Suppressor macrophage treated with lipopolysaccharide for 4 hours (primary cell): Measurements from ENCODE around the gene PARN.
"Not testable (repeated sequence)": the region's sequence is repeated elsewhere in the genome, so short reads cannot be mapped to it uniquely, and the experiment has no call there.

Source experiments
- DNase-seq: peaks from one replicate; pipeline ENCODE4 v3.0.0-alpha.2; 2020

PARN gene

DNA sequence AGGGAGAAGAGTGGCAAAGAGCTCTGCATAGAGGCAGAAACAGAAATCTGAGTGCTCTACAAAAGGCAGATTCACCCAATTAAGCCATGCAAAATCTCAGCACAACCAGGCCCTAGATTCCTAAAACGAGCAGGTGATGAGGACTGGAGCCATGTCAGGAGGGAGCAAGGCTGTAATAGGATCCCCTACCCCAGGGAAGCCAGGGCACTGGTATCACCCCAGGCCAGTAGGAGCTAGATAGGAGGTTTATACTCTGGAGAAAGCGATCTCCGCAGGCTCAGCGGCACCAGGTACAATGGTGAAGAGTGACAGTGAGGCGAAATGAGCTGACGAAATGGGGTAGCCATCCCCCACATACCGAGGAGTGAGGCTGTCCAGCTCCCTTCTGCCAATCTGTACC, 171.5 kb downstream of the PARN start:
- DNase-seq = no peak

DNA sequence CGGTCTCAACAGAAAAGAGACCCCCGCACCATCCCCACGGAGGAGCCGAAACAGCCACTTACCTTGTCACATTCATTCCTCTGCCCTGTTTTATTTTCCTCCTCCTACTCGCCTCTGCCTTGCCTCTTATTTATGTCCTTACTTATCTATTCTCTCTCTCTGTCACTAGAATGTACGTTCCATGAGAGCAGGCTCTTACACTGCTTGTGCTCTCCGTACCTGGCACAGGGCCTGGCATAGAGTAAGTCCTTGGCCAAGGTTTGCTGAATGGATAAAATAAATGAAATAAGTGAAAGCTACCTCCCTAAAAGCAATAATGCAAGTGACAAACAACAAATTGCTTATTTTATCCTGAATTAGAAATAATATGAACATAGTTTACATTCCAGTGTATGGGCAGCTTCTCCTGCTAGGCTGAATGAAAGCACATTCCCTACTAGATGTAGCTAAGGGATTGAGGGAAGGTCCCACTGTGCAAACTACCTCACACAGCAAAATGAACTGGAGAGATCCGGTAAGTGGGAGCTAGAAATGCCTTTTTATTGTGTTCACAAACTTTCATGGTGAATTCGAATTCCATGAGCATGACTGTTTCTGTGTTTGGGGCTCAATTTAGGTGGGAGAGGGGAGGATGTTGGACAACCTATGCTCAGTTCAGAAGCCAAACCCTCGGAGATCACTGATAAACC, 173.1 kb downstream of the PARN start:
- no peak for DNase-seq

DNA sequence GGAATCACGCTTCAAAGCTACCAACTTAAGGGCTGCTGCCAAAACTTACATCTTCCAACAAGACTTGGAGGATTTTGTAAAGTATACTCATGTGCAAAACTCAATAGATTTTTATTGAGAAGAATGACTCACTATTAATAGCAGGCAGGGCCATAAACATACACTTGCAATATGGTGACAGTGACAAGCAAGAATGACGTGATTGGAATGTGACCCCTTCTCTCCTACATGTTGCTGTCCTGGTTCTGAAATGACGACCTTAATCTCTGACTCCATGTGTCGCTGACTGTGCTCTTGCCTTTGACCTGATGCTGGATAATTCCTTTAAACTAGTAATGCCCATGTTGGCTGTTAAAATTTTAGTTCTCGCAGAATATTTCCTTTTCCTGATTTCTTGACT, 174.5 kb downstream of the PARN start:
- DNase-seq = no peak

GRCh38 chr16:14454391-14454790, 175.7 kb downstream of the PARN start:
- DNase-seq = no peak

DNA sequence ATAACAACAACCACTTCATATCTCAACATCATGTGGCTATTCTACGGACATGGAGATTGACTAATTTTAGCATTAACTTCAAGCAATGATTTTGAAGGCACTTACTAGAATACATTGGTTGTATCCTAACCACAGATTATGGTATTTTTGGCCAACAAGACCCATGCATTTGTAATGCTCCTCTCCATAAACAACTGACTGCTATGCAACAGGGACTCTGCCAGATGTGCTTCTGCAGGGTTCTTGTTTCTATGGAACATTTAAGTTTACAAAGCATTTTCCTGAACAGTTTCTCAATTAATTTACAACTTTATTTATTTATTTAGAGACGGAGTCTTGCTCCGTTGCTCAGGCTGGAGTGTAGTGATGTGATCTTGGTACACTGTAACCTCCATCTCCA, 178.0 kb downstream of the PARN start:
- no peak for DNase-seq

DNA sequence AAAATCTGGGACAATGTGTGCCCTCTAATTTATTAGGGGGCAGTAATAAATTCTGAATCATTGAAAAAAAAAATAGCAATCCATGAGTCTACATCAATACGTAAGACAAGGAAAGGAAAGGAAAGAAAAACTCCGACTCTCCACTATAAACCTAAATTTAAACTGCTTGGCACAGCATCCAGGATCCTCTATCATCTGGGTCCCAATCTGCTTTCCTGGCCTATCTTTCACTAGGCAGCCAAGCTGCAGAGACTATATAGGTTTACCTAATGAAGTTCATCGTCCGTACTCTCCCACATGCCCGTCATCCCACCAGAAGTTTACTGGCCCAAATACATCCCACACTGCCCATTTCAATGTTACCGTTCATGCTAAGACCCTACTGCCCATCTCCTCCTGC, 179.2 kb downstream of the PARN start:
- no peak for DNase-seq

DNA sequence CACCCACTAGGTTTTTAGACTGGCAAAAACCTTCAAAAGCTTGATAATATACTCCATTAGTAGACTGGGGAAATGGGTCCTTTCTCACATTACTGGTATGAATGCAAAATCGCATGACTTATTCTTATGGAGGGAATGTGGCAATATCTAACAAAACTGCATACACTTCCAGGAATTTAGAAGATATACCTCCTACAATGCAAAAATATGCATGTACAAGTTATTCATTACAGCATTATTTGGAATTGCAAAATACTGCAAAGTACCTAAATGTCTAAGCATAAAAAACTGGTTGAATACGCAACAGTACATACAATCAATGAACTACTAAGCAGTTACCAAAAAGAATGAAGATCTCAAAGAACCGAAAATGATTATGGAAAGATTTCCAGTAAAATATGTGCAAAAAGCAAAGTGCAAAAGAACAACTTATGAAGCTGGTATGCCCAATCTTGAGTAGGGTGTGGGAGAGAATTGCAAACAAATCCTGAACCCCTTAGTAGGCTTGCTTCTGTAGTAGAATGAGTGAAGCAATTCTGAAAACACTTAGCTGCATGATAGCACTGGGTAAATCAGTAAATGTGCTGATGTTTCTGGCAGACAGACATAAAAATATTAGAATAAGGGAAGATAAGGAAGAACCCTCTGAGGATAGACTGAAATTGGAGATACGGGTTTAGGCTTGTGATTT, 180.1 kb downstream of the PARN start:
- DNase-seq = peak; percentile 41

- DNase-seq = no peak
Measured at GRCh38 chr16:14449334-14449733, 180.7 kb downstream of the PARN start.

GRCh38 chr16:14448879-14449278, 181.2 kb downstream of the PARN start:
- peak; percentile 52 for DNase-seq

DNA sequence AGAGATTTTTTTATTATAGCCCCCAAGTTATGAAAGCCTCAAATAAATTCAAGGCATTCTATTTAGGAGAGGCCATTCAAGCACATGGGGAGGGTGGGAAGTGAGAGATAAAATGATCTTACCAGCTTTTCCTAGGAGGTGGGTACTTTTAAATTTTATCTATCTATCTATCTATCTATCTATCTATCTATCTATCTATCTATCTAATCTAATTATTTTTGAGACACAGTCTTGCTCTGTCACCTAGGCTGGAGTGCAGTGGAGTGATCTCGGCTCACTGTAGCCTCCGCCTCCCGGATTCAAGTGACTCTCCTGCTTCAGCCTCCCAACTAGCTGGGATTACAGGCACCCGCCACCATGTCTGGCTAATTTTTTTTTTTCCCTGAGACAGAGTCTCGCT, 182.3 kb downstream of the PARN start:
- DNase-seq = no peak

DNA sequence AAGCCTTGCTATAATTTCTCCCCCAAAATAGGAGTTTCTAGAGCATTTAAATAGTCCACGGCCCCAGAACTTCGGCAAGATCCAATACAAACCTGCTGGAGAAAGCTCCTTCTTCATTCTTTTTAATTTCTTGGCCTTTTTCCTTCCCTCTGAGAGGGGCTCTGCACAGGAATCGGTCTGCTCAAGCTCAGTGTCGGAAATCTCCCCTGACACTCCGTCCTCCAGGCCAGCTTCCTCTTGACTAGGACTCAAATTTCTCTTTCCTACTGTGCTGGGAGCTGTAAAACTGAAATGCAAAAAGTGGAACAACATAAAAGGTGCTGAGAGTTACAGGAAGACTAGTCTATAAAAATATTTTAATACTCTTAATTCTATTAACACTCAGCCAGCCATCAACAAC, 183.3 kb downstream of the PARN start:
- DNase-seq = no peak

- DNase-seq = no peak
Measured at GRCh38 chr16:14445937-14446715, 183.9 kb downstream of the PARN start.

GRCh38 chr16:14444979-14445810, 184.9 kb downstream of the PARN start:
- DNase-seq = no peak

DNA sequence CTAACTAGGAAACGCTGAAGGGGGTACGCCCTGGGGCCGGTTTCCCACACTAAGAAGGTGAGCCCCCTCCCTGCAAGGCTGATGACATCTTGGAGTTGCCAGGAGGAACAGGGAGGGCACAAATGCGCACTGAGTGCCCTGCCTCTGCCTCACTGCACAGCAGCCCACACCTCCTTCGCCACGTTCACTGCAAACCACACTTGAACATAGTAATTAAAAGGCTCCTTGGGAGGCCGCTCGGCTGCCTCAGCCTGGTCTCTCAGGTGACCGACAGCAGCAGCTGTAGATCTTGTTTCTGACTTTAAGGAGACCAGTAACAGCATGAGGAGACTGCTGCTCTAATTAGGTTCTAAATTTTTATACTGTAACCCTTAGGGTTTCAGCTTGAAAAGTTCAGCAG, 188.5 kb downstream of the PARN start:
- DNase-seq = not testable (repeated sequence)

DNA sequence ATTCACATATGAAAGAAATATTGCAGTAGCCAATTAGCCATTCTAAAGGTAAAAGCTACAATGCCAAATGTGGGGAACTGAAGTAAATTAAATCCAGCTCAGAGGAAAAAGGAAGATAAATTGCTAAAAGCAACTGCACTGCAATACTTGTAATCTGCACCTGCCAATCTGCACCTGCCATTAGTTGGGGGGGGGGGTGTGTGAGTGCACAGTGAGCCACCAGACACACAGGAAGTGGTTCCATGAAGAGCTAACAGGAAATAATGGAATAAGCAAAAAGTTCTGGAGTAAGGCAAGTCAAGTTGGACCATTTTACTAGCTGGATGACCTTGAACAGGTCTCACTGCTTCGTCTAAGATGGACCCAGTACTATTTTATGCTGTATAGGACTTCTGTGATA, 191.8 kb downstream of the PARN start:
- DNase-seq = no peak

DNA sequence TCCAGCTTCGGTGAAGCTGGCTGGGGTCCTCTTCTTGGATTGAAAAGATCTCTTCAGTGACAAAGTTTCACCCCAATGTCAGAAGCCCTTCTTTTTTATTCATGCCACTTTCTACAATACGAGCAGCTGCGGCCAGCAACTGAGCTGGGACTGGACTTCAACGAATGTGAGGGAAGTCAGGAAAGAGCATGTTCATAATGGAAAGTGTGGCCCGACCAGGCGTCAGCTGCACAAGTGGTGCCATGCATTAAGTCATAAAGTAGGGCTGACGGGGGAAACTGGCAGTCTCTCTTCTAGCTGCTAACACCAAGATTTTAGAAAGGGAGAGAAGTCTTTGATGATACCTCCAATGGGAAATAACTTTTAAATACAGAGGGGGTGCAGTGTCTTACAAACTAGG, 192.6 kb downstream of the PARN start:
- no peak for DNase-seq

GRCh38 chr16:14436401-14436955, 193.6 kb downstream of the PARN start:
- DNase-seq = no peak

DNA sequence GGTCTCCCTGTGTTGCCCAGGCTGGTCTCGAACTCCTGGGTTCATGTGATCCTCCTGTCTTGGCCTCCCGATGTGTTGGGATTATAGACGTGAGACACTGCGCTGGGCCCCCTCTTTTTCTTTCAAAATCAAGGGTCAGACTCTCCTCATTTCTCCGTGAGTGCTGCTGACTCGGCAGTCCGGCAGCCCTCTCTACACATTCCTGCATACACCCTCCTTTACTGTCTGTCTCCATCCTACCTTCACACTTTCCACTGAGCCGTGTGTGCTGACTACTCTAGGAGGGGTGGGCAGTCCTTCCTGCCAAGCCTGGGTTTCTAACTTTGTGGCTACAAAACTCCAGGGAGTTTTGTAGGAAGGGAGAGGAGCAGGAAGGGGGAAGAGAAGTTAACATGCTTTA, 195.2 kb downstream of the PARN start:
- DNase-seq = no peak

DNA sequence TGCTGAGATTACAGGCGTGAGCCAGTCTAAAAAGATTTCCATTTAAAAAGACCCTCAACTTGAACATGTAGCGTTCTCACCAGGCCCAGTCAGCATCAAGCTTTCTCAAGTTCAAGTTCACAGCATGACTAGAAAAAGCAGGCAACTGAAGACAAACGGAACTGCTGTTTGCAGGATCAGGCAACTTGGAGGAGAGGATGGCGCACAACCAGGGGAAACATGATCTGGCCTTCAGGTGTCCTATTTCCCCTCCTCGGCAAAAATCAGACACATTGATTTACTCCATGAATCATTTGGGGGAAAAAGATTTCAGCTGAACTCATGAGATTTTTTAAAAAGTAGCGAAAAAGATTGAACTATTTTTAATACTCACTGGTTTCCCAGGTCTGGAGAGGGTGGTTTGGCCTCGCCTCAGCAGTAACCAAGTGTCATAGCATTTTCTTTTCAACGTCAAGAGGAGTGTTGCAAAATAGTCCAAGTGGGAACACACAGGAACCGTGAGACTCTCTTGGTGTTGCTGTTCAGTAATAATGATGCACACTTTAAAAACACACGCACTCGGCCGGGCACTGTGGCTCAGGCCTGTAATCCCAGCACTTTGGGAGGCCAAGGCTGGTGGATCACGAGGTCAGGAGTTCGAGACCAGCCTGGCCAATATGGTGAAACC, 201.0 kb downstream of the PARN start:
- DNase-seq = not testable (repeated sequence)

GRCh38 chr16:14428043-14428442, 202.0 kb downstream of the PARN start:
- no peak for DNase-seq

DNA sequence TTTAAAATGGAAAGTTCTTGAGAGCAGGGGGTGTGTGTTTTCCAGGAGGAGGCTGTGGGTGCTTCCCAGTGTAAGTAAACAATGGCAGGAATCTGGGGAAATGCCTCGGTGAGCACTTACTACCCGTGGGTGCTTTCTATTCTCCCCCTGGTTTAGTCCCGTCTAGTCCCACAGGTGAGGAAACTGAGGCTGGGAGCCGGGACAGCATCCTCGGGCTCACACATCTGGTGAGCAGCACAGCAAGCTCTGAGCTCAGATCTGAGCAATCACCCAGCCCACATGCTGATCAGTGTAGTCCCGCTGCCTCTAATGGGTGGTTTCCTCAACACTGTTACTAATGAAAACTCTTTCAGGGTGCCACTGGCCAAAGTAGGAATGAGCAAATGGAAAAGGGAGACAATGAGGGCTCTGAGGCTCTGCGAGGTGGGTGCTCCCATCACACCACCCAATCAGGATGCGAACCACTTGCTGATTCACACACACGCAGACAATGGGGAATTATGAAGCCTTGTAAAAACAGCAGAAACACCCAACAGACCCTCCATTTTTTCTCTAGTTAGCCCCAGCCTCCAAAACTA, 202.6 kb downstream of the PARN start:
- DNase-seq = no peak

DNA sequence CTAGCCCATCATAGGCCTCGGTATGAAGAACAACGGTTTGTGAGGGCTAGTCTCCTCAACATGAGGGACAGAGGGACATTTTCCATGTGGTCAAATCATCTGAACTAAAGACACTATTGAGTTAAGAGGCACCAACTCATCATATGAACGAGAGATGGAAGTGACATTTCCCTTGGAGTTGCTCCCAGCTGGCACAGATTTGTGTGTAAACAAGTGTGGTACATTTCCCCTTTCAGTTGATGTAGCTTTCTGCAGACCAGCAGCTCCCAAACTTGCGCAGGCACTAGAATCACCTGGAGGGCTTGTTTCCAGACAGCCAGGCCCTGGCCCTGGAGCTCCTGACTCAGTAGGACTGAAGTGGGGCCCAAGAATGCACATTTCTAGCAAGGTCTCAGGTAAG, 205.5 kb downstream of the PARN start:
- no peak for DNase-seq
